Fibroblast of villous mesenchyme (primary cell): Measurements from ENCODE around the gene PPP4R3A. TPM values are rescaled to one million over a fixed set of nuclear protein-coding genes. Genes with fewer than 3 reads are reported as not detected.

Experiments
- DNase-seq: peaks from one replicate; pipeline ENCODE4 v3.0.0-alpha.2; 2010; ENCODE audit warnings: low read depth
- H3K4me3 ChIP-seq: 2 replicates; pipeline ENCODE4 v1.5.1; 2011; ENCODE audit warnings: low read depth, mild to moderate bottlenecking, low read length
- CTCF ChIP-seq: IDR thresholded peaks from 2 replicates; pipeline ENCODE4 v1.5.1; 2012; ENCODE audit warnings: low read depth, mild to moderate bottlenecking, low read length; ENCODE audit not compliant: insufficient read depth
- total RNA-seq: library from RNA; depleted of rRNA; stranded (reverse); fragments of >200 nt; gene quantifications from 2 replicates; pipeline ENCODE4 v1.2.3, GENCODE V29; 2012

PPP4R3A gene
- total RNA-seq, result 43.5 and 65.2 TPM in 2 replicates

- TF ChIP-seq CTCF, result no peak
- H3K4me3 ChIP-seq, result peak within 1 kb of the TSS; percentile 95
- DNase-seq, result peak; percentile 97
Observed at GRCh38 chr14:91510171-91511042, at the start of gene PPP4R3A. PPP4R3A (minus strand) TSS chr14:91510310; CDS start chr14:91509647, 663 bp downstream.

GRCh38 chr14:91555531-91555930 lies 45.4 kb upstream of the PPP4R3A start:
- TF ChIP-seq CTCF, result no peak
- no peak for DNase-seq

GRCh38 chr14:91554535-91555332 lies 44.6 kb upstream of the PPP4R3A start:
- H3K4me3 ChIP-seq, result no peak overlapping the region
- TF ChIP-seq CTCF, result no peak
- DNase-seq, result no peak

More at GRCh38 chr14:91555531-91555930, 45.4 kb upstream of the PPP4R3A start:
- no peak overlapping the region for H3K4me3 ChIP-seq

- no peak for DNase-seq
- H3K4me3 ChIP-seq, result no peak overlapping the region
- TF ChIP-seq CTCF, result no peak
Observed at GRCh38 chr14:91548108-91548507, 38.0 kb upstream of the PPP4R3A start.

- DNase-seq, result no peak
- no peak for TF ChIP-seq CTCF
- no peak overlapping the region for H3K4me3 ChIP-seq
Observed at GRCh38 chr14:91545946-91546716, 36.0 kb upstream of the PPP4R3A start.

GRCh38 chr14:91545204-91545603 lies 35.1 kb upstream of the PPP4R3A start:
- DNase-seq, result no peak
- H3K4me3 ChIP-seq, result no peak overlapping the region
- TF ChIP-seq CTCF, result no peak
